ENCODE results near the gene MAST3.

Gene MAST3

GRCh38 chr19:18164072-18164471 lies 66.5 kb downstream of the MAST3 start:
- no peak for DNase-seq

GRCh38 chr19:18165794-18166544 lies 68.4 kb downstream of the MAST3 start:
- no peak for DNase-seq

GRCh38 chr19:18167011-18167410 lies 69.4 kb downstream of the MAST3 start:
- no peak for DNase-seq

- DNase-seq = peak; percentile 62
Observed at GRCh38 chr19:18167975-18168645, 70.5 kb downstream of the MAST3 start.

GRCh38 chr19:18168673-18169381 lies 71.2 kb downstream of the MAST3 start:
- no peak for DNase-seq

- no peak for DNase-seq
Observed at GRCh38 chr19:18170714-18171255, 73.2 kb downstream of the MAST3 start.

GRCh38 chr19:18171605-18172327 lies 74.2 kb downstream of the MAST3 start:
- peak; percentile 30 for DNase-seq

GRCh38 chr19:18172331-18173053 lies 74.9 kb downstream of the MAST3 start:
- no peak for DNase-seq

GRCh38 chr19:18173054-18173571 lies 75.5 kb downstream of the MAST3 start:
- no peak for DNase-seq

- peak; percentile 64 for DNase-seq
Observed at GRCh38 chr19:18173572-18174288, 76.2 kb downstream of the MAST3 start, which contains the start of gene IFI30. TSS of gene IFI30 (plus strand) at chr19:18173813. CDS start at chr19:18173842, 29 bp downstream.

- DNase-seq = no peak
Observed at GRCh38 chr19:18174983-18175382, 77.4 kb downstream of the MAST3 start.

- peak; percentile 51 for DNase-seq
Observed at GRCh38 chr19:18176367-18177310, 79.1 kb downstream of the MAST3 start.

GRCh38 chr19:18179957-18180356 lies 82.4 kb downstream of the MAST3 start:
- DNase-seq = no peak

- no peak for DNase-seq
Observed at GRCh38 chr19:18183529-18183928, 86.0 kb downstream of the MAST3 start.

- no peak for DNase-seq
Observed at GRCh38 chr19:18185538-18185937, 88.0 kb downstream of the MAST3 start.

GRCh38 chr19:18190278-18190677 lies 92.7 kb downstream of the MAST3 start:
- DNase-seq = no peak

GRCh38 chr19:18191640-18192062 lies 94.1 kb downstream of the MAST3 start:
- DNase-seq = no peak

- DNase-seq = peak; percentile 100
Observed at GRCh38 chr19:18192673-18193387, 95.3 kb downstream of the MAST3 start, which contains the start of gene MPV17L2. TSS of gene MPV17L2 (plus strand) at chr19:18193218. CDS start at chr19:18193282, 64 bp downstream.

Data from hematopoietic multipotent progenitor cell treated with erythropoietin and hydrocortisone succinate and interleukin-3 and kit ligand, for 8 days (in vitro differentiated cells).